Neuronal stem cell (in vitro differentiated cells): Measurements from ENCODE around the gene MGMT.

Experiments
- DNase-seq: peaks from one replicate; pipeline ENCODE4 v3.0.0-alpha.2; 2013; ENCODE audit warnings: low spot score
- H2AFZ ChIP-seq: one replicate; pipeline ENCODE4 v1.6.1; 2013; ENCODE audit warnings: mild to moderate bottlenecking, low read length, inconsistent platforms
- H2AK5ac ChIP-seq: 2 replicates; pipeline ENCODE4 v1.6.1; 2013; ENCODE audit warnings: low read depth, mild to moderate bottlenecking, inconsistent platforms, low read length, moderate library complexity, mixed read lengths
- H2BK120ac ChIP-seq: 2 replicates; pipeline ENCODE4 v1.6.1; 2013; ENCODE audit warnings: low read depth, mild to moderate bottlenecking, inconsistent platforms, low read length, moderate library complexity, mixed read lengths
- H2BK12ac ChIP-seq: one replicate; pipeline ENCODE4 v1.6.1; 2013; ENCODE audit warnings: low read length, inconsistent platforms
- H2BK15ac ChIP-seq: 2 replicates; pipeline ENCODE4 v1.6.1; 2013; ENCODE audit warnings: mild to moderate bottlenecking, low read length, inconsistent platforms, mixed read lengths
- H2BK5ac ChIP-seq: one replicate; pipeline ENCODE4 v1.6.1; 2013; ENCODE audit warnings: inconsistent platforms, mild to moderate bottlenecking, low read length, moderate library complexity
- H3K14ac ChIP-seq: one replicate; pipeline ENCODE4 v1.6.1; 2013; ENCODE audit warnings: low read length, inconsistent platforms
- H3K18ac ChIP-seq: 2 replicates; pipeline ENCODE4 v1.6.1; 2013; ENCODE audit warnings: low read length, inconsistent platforms
- H3K23ac ChIP-seq: 2 replicates; pipeline ENCODE4 v1.6.1; 2013; ENCODE audit warnings: low read depth, mild to moderate bottlenecking, mixed read lengths, low read length, inconsistent platforms; ENCODE audit not compliant: poor library complexity
- H3K27ac ChIP-seq: replicated peaks from 3 replicates; pipeline ENCODE4 v1.5.1; 2013; ENCODE audit warnings: low read length, inconsistent platforms
- H3K27me3 ChIP-seq, 3 experiments: 2 replicates each; pipeline ENCODE4 v1.6.1; 2013; ENCODE audit warnings: low read length in 3 of 3, mild to moderate bottlenecking in 2 of 3, inconsistent platforms in 1 of 3, low read depth in 1 of 3, mixed read lengths in 1 of 3, moderate library complexity in 1 of 3; ENCODE audit not compliant: control insufficient read depth in 3 of 3, insufficient read depth in 3 of 3
- H3K36me3 ChIP-seq, 2 donors: replicated peaks in 1 of 2; 2 replicates each; pipeline ENCODE4 v1.6.1; 2013; ENCODE audit warnings: low read length in 2 of 2; ENCODE audit not compliant: control insufficient read depth in 2 of 2, insufficient read depth in 2 of 2
- H3K4ac ChIP-seq: 2 replicates; pipeline ENCODE4 v1.6.1; 2013; ENCODE audit warnings: inconsistent platforms, mild to moderate bottlenecking, low read length, moderate library complexity
- H3K4me1 ChIP-seq, 2 donors: 1 replicate in 1 of 2; 2 replicates in 1 of 2; pipeline ENCODE4 v1.6.1; 2013; ENCODE audit warnings: low read length in 2 of 2, low read depth in 1 of 2; ENCODE audit not compliant: control insufficient read depth in 2 of 2, insufficient read depth in 1 of 2
- H3K4me2 ChIP-seq: one replicate; pipeline ENCODE4 v1.6.1; 2013; ENCODE audit warnings: mild to moderate bottlenecking, low read length, inconsistent platforms; ENCODE audit not compliant: insufficient read depth, poor library complexity, severe bottlenecking
- H3K4me3 ChIP-seq, 2 donors: 2 replicates each; pipeline ENCODE4 v1.5.1; 2013; ENCODE audit warnings: low read length in 2 of 2, mild to moderate bottlenecking in 2 of 2, inconsistent platforms in 1 of 2, moderate library complexity in 1 of 2
- H3K79me1 ChIP-seq: one replicate; pipeline ENCODE4 v1.6.1; 2013; ENCODE audit warnings: low read depth, mild to moderate bottlenecking, inconsistent platforms, low read length, moderate library complexity
- H3K9ac ChIP-seq: one replicate; pipeline ENCODE4 v1.6.1; 2013; ENCODE audit warnings: mild to moderate bottlenecking, low read depth, low read length, inconsistent platforms; ENCODE audit not compliant: poor library complexity
- H3K9me3 ChIP-seq, 2 donors: replicated peaks in 1 of 2; 2 replicates each; pipeline versions ENCODE3 to v1.6.1; 2013; ENCODE audit warnings: low read length in 2 of 2, mild to moderate bottlenecking in 2 of 2, inconsistent platforms in 1 of 2, low read depth in 1 of 2, mixed read lengths in 1 of 2, moderate library complexity in 1 of 2; ENCODE audit not compliant: control insufficient read depth in 2 of 2, insufficient read depth in 1 of 2
- H4K8ac ChIP-seq: one replicate; pipeline ENCODE4 v1.6.1; 2013; ENCODE audit warnings: low read depth, mild to moderate bottlenecking, inconsistent platforms, low read length, moderate library complexity
- H4K91ac ChIP-seq: one replicate; pipeline ENCODE4 v1.6.1; 2013; ENCODE audit warnings: low read length, low read depth, mild to moderate bottlenecking, inconsistent platforms; ENCODE audit not compliant: poor library complexity
- WGBS, 2 donors: extraction: QIAGEN DNeasy Blood & Tissue Kit; methylation state at CpG; one replicate each; pipeline ENCODE4 v1.1.7; 2013; ENCODE audit warnings: missing lambda C conversion rate in 2 of 2, mixed read lengths in 1 of 2; ENCODE audit not compliant: insufficient read length in 2 of 2, insufficient replicate concordance in 1 of 2; ENCODE audit errors: extremely low coverage in 2 of 2; 5-methylcytosine and 5-hydroxymethylcytosine counted together

Gene MGMT

GRCh38 chr10:129645487-129645886 lies 178.4 kb downstream of the MGMT start:
- DNase-seq, result no peak
- H4K8ac ChIP-seq, result no peak overlapping the region
- peaks cover 0 to 5% of the 10 kb centered on the region in 2 donors for H3K9me3 ChIP-seq
- H3K36me3 ChIP-seq, result no peaks in the 10 kb centered on the region
- no peak overlapping the region for H2BK15ac ChIP-seq
- H2BK120ac ChIP-seq, result no peak overlapping the region
- no CpG with 5 or more reads among the region's 11 CpGs for WGBS, 2 donors
- no peak overlapping the region for H3K27ac ChIP-seq
- H3K4ac ChIP-seq, result no peak overlapping the region
- peaks cover 0 to 4% of the 10 kb centered on the region in 2 donors for H3K4me1 ChIP-seq
- H2BK12ac ChIP-seq, result no peak overlapping the region
- no peaks in the 10 kb centered on the region for H3K79me1 ChIP-seq
- H3K18ac ChIP-seq, result peak overlapping the region; percentile 9
- no peak overlapping the region for H3K23ac ChIP-seq
- no peaks in the 10 kb centered on the region for H3K27me3 ChIP-seq
- H3K9ac ChIP-seq, result no peak overlapping the region
- no peak overlapping the region for H2AFZ ChIP-seq
- no peak overlapping the region for H3K4me3 ChIP-seq
- H2AK5ac ChIP-seq, result peak overlapping the region; percentile 24
- no peak overlapping the region for H3K4me2 ChIP-seq
- no peak overlapping the region for H3K14ac ChIP-seq
- H4K91ac ChIP-seq, result peak overlapping the region; percentile 0
- no peak overlapping the region for H2BK5ac ChIP-seq

GRCh38 chr10:129646973-129647372 lies 179.9 kb downstream of the MGMT start:
- Histone ChIP-seq H3K79me1 (peaks cover under 1% of the 10 kb centered on the region), H3K27ac (no peak overlapping the region), H3K23ac (peak overlapping the region; percentile 6), H2AK5ac (peak overlapping the region; percentile 66), H3K36me3 (no peaks in the 10 kb centered on the region), H2AFZ (no peak overlapping the region), H3K4me3 (no peak overlapping the region), H3K4ac (no peak overlapping the region), H4K91ac (no peak overlapping the region), H2BK15ac (no peak overlapping the region), H3K4me2 (no peak overlapping the region), H3K18ac (peak overlapping the region; percentile 42), H3K9ac (no peak overlapping the region), H2BK12ac (no peak overlapping the region), H3K14ac (no peak overlapping the region), H3K27me3 (no peaks in the 10 kb centered on the region), H3K4me1 (peaks cover 0 to 4% of the 10 kb centered on the region in 2 donors), H3K9me3 (peaks cover 0 to 5% of the 10 kb centered on the region in 2 donors), H2BK5ac (no peak overlapping the region), H2BK120ac (no peak overlapping the region), H4K8ac (no peak overlapping the region)
- no CpG with 5 or more reads among the region's 17 CpGs for WGBS, 2 donors
- DNase-seq, result no peak

- Histone ChIP-seq H3K27ac (no peak overlapping the region), H3K4me3 (no peak overlapping the region), H3K4ac (no peak overlapping the region), H2BK120ac (no peak overlapping the region), H4K91ac (no peak overlapping the region), H3K4me1 (peaks cover 0 to 6% of the 10 kb centered on the region in 2 donors), H3K9me3 (peaks cover 0 to 5% of the 10 kb centered on the region in 2 donors), H3K14ac (no peak overlapping the region), H4K8ac (no peak overlapping the region), H2BK5ac (no peak overlapping the region), H3K18ac (no peak overlapping the region), H3K9ac (no peak overlapping the region), H2AFZ (no peak overlapping the region), H3K27me3 (no peaks in the 10 kb centered on the region), H2BK12ac (no peak overlapping the region), H3K36me3 (no peaks in the 10 kb centered on the region), H2AK5ac (no peak overlapping the region), H3K79me1 (peaks cover 2% of the 10 kb centered on the region), H3K4me2 (no peak overlapping the region), H2BK15ac (no peak overlapping the region), H3K23ac (no peak overlapping the region)
- DNase-seq, result no peak
- no CpG with 5 or more reads among the region's 4 CpGs for WGBS, 2 donors
Observed at GRCh38 chr10:129647590-129647989, 180.5 kb downstream of the MGMT start.

- Histone ChIP-seq H2BK120ac (no peak overlapping the region), H3K18ac (no peak overlapping the region), H3K4me1 (peaks cover 0 to 7% of the 10 kb centered on the region in 2 donors), H3K4me2 (peak overlapping the region; percentile 20), H3K9ac (no peak overlapping the region), H4K91ac (no peak overlapping the region), H3K27me3 (no peaks in the 10 kb centered on the region), H2AK5ac (no peak overlapping the region), H3K4ac (no peak overlapping the region), H2BK15ac (no peak overlapping the region), H3K9me3 (peaks cover 0 to 5% of the 10 kb centered on the region in 2 donors), H3K14ac (no peak overlapping the region), H2BK5ac (no peak overlapping the region), H3K23ac (no peak overlapping the region), H2BK12ac (no peak overlapping the region), H3K27ac (no peak overlapping the region), H4K8ac (no peak overlapping the region), H3K79me1 (peaks cover 2% of the 10 kb centered on the region), H3K36me3 (no peaks in the 10 kb centered on the region), H3K4me3 (no peak overlapping the region), H2AFZ (no peak overlapping the region)
- no CpG with 5 or more reads among the region's 6 CpGs for WGBS, 2 donors
- no peak for DNase-seq
Observed at GRCh38 chr10:129648856-129649255, 181.8 kb downstream of the MGMT start.
